RWPE1 (cell line): ENCODE results near the gene ASZ1.
A peak's percentile ranks its signal among the peaks of the same experiment; 100 is the strongest.

Experiments
- CTCF ChIA-PET: fragments of 350-600 bp; sonication (Branson Sonifier 250); formaldehyde crosslinking; extraction: SDS; loops from one replicate; lab custom pipeline; 2021; lab: Yijun Ruan, JAX
- POLR2A ChIA-PET: fragments of 400-600 bp; formaldehyde crosslinking; extraction: SDS; loops from one replicate; lab custom pipeline; 2020; ENCODE audit warnings: antibody characterized with exemption; ENCODE audit not compliant: low non-redundant PET; lab: Yijun Ruan, JAX
- DNase-seq: peaks from one replicate; pipeline ENCODE4 v3.0.0; 2012; ENCODE audit warnings: low spot score
- H3K27ac ChIP-seq: fragments of 450-650 bp; 2 replicates; pipeline ENCODE4 v1.5.1; 2017
- TF ChIP-seq, protein P1 (sequence below): fragments of 450-650 bp; conservative IDR thresholded peaks from 2 replicates; pipeline ENCODE4 v1.5.1; 2017; ENCODE audit warnings: low read depth, mild to moderate bottlenecking

The ASZ1 gene

DNA sequence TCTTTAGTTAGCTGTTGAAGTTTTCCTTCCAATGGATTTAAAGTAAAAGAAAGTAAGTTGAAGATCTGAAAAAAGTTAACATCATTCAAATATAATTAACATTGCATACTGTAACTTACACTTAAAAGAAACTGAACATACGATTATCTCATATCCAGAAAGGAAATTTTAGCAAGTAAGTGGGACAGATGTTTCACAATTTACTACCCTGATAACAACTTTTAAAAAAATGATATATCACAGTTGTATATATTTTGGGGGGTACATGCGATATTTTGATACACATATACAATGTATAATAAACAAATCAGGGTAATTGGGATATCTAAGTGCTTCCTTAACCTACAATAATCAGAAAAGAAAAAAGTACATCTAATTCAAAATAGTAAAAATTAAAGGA lies 44.2 kb downstream of the ASZ1 start:
- H3K27ac ChIP-seq = no peak overlapping the region

DNA sequence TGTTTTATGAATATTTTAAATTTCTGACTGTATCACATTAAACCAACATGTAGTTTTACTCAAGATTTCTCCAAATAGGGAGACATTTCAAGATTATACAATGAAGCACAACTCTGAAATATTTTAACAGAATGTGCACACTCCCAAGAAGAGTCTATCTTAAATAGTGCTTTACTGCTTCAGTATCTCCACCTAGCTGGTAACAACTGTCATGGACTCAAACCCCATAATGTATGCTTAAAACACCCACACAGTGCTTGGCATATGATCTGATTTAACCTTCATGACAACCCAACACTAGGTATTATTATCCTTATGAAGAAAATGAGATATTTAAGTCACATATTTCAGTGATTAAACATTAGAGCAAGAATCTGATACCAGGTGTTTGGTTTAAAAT lies 45.9 kb downstream of the ASZ1 start:
- CTCF ChIA-PET = interaction anchor here (0.6 kb wide), 1 partner anchor 9 kb away, joined by 3 read pairs; no protein-coding TSS in a partner anchor
- POLR2A ChIA-PET = no interaction called here
- TF ChIP-seq, protein P1, sequence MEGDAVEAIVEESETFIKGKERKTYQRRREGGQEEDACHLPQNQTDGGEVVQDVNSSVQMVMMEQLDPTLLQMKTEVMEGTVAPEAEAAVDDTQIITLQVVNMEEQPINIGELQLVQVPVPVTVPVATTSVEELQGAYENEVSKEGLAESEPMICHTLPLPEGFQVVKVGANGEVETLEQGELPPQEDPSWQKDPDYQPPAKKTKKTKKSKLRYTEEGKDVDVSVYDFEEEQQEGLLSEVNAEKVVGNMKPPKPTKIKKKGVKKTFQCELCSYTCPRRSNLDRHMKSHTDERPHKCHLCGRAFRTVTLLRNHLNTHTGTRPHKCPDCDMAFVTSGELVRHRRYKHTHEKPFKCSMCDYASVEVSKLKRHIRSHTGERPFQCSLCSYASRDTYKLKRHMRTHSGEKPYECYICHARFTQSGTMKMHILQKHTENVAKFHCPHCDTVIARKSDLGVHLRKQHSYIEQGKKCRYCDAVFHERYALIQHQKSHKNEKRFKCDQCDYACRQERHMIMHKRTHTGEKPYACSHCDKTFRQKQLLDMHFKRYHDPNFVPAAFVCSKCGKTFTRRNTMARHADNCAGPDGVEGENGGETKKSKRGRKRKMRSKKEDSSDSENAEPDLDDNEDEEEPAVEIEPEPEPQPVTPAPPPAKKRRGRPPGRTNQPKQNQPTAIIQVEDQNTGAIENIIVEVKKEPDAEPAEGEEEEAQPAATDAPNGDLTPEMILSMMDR = no peak
- no peak overlapping the region for H3K27ac ChIP-seq
- DNase-seq = no peak

More for the DNA sequence above, 44.2 kb downstream of the ASZ1 start:
- POLR2A ChIA-PET = no interaction called here
- TF ChIP-seq, protein P1 = no peak
- no peak for DNase-seq
- CTCF ChIA-PET = no interaction called here

DNA sequence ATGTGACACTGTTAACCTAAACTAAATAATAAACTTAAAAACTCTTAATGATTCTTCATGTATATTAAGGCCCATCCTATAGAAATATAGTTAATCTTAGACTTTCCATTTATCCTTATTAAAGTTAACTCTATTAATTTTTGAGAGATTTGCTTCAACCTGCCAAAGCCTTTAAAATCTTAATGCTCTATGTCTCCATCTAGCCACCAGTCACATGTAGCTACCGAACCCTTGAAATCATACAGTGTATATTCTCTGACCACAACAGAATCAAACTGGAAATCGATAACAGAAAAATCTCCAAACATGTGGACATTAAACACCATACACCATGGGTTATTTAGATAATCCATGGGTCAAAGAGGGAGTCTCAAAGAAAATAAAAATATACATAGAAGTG lies 51.9 kb downstream of the ASZ1 start:
- no peak for DNase-seq
- H3K27ac ChIP-seq = no peak overlapping the region
- ChIA-PET POLR2A (no interaction called here), CTCF (interaction anchor here (0.6 to 1.2 kb wide), 4 partner anchors 9 to 387 kb away, joined by 3 to 5 read pairs (median 4); no protein-coding TSS in a partner anchor)
- TF ChIP-seq, protein P1 = peak; percentile 10; the same call in 1 of the 2 replicates

DNA sequence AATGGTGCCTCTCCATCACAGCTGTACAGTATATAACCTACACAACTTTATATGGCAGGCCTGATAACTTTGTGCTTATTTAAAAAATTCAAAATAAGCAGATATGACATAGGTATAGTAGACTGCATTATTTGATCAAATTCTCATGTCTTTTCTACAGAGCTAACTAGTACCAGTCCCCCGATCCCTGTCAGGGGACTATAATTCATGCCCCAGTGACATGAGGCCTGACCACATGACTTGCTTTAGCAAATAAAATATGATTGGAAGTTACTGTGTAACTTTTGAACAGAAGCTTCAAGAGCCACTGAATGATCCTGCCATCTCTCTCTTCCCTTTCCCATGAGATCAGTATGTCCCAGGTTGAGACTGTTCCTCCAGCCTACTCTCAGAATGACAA lies 55.2 kb downstream of the ASZ1 start:
- ChIA-PET CTCF (interaction anchor here (0.6 kb wide), 1 partner anchor 9 kb away, joined by 3 read pairs; no protein-coding TSS in a partner anchor), POLR2A (no interaction called here)
- TF ChIP-seq, protein P1 = no peak
- DNase-seq = no peak
- H3K27ac ChIP-seq = no peak overlapping the region

DNA sequence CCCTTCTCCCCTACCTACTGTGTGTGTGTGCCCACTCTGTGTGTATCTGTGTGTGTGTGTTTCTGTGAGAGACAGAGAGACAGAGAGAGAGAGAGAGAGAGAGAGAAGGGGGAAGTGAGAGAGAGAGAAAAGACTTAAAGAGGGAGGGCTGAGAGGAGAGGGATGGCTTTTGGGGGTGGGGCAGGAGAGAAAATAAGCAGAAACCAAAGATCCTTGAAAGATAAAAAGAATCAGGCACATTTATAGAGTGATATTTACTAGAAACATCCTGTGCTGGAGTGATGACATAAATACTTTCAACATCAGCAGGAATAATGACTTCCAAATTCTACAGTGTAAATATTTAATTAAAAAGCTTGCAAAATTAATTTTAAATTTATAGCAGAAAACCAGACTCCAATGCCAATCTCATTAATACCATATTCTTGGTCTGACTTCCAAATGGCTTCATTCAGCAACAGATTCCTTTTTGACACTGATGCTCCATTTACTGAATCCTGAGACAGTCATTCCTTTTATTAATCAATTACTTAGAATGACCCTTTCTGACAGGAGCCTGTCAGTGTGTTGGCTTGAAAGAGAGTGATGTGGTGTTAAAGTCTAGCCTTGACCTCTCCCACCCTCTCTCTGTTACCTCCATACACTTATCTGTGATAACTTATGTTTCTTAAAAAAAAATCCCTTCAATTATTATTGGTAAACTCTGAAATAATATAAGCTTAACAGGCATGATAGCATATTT lies 62.8 kb downstream of the ASZ1 start:
- ChIA-PET POLR2A (no interaction called here), CTCF (interaction anchor here (0.7 kb wide), 2 partner anchors 222 to 1557 kb away, joined by 3 read pairs; no protein-coding TSS in a partner anchor)
- no peak overlapping the region for H3K27ac ChIP-seq
- no peak for DNase-seq
- TF ChIP-seq, protein P1 = no peak

DNA sequence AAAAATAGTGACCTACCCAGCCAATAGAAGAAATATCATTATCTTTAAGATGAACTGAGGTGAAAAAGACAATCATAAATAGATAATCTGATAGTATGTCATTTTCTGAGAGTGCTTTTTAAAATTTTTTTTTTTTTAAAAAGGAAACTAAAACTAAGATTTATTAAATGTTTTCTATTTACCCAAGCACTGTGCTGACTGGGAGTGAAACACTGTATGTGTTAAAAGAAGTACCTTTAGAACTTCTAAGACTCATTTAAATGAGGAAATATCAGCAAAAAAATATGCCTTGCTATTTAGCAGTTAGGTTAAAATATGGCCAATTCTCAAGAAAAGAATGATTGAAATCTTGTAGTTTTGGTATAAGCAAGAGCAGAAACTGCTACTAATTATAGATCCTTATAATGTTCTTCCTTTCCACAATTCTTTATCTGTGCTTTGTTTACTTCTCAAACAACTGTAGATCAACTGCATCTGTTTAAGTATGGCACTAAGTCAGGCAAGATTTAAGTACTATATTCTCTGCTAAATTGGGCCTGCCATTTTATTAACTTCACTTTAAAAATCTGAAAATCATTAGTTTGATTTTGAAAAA lies 64.9 kb downstream of the ASZ1 start:
- POLR2A ChIA-PET = no interaction called here
- CTCF ChIA-PET = no interaction called here
- no peak for DNase-seq
- H3K27ac ChIP-seq = no peak overlapping the region
- TF ChIP-seq, protein P1 = no peak
